HEK293 (cell line): ENCODE data around the gene NR1H2.
"Not testable (repeated sequence)": the region's sequence is repeated elsewhere in the genome, so short reads cannot be mapped to it uniquely, and the experiment has no call there.

Experiments used
- CTCF ChIA-PET: fragments of 350-600 bp; formaldehyde crosslinking; extraction: SDS; loops from one replicate; lab custom pipeline; 2021; ENCODE audit warnings: antibody characterized with exemption; lab: Yijun Ruan, JAX
- POLR2A ChIA-PET: fragments of 300-600 bp; formaldehyde crosslinking; extraction: SDS; loops from one replicate; lab custom pipeline; 2020; ENCODE audit warnings: antibody characterized with exemption, inconsistent platforms; lab: Yijun Ruan, JAX
- H3K27ac ChIP-seq: fragments of 200-500 bp; sonication (Bioruptor generic); 2 replicates; pipeline ENCODE4 v1.5.1; 2014; ENCODE audit warnings: low read depth, low read length, control low read depth, inconsistent platforms; ENCODE audit errors: extremely low read depth
- H3K36me3 ChIP-seq, 2 experiments: fragments of 200-500 bp in 1 of 2; sonication (Bioruptor generic) in 1 of 2; 1 replicate in 1 of 2; 2 replicates in 1 of 2; pipeline ENCODE4 v1.5.1; 2014 to 2017; ENCODE audit warnings: inconsistent platforms in 2 of 2, low read length in 2 of 2; ENCODE audit not compliant: control insufficient read depth in 2 of 2, insufficient read depth in 1 of 2
- H3K4me1 ChIP-seq: fragments of 200-500 bp; sonication (Bioruptor generic); 2 replicates; pipeline ENCODE4 v1.5.1; 2014; ENCODE audit warnings: mild to moderate bottlenecking, low read length, inconsistent platforms; ENCODE audit not compliant: control insufficient read depth, insufficient read depth
- H3K4me3 ChIP-seq: 2 replicates; pipeline ENCODE4 v1.5.1; 2011; ENCODE audit warnings: low read depth, mild to moderate bottlenecking, control low read depth, low read length, moderate library complexity
- H3K9me3 ChIP-seq: fragments of 200-500 bp; sonication (Bioruptor generic); 2 replicates; pipeline ENCODE4 v1.5.1; 2014; ENCODE audit warnings: low read depth, low read length, inconsistent platforms; ENCODE audit not compliant: control insufficient read depth, insufficient read depth
- BCL11B ChIP-seq: fragments of 450-650 bp; formaldehyde crosslinking; IDR thresholded peaks from 2 replicates; pipeline ENCODE4 v1.5.1; 2016; ENCODE audit warnings: low read depth, missing biosample characterization, missing genetic modification characterization
- EGR2 ChIP-seq: fragments of 450-650 bp; formaldehyde crosslinking; IDR thresholded peaks from 2 replicates; pipeline ENCODE4 v1.5.1; 2016; ENCODE audit warnings: low read depth, missing biosample characterization, missing genetic modification characterization
- GLI4 ChIP-seq: fragments of 450-650 bp; formaldehyde crosslinking; IDR thresholded peaks from 2 replicates; pipeline ENCODE4 v1.5.1; 2016; ENCODE audit warnings: missing biosample characterization, missing genetic modification characterization
- INSM2 ChIP-seq: fragments of 450-650 bp; formaldehyde crosslinking; IDR thresholded peaks from 2 replicates; pipeline ENCODE4 v1.5.1; 2016; ENCODE audit warnings: missing biosample characterization, missing genetic modification characterization
- PRDM1 ChIP-seq: fragments of 450-650 bp; formaldehyde crosslinking; IDR thresholded peaks from 2 replicates; pipeline ENCODE4; 2016; ENCODE audit warnings: missing biosample characterization, missing genetic modification characterization
- YY2 ChIP-seq: fragments of 450-650 bp; formaldehyde crosslinking; IDR thresholded peaks from 2 replicates; pipeline ENCODE4 v1.5.1; 2016; ENCODE audit warnings: missing biosample characterization, missing genetic modification characterization
- ZBTB17 ChIP-seq: fragments of 450-650 bp; formaldehyde crosslinking; IDR thresholded peaks from 2 replicates; pipeline ENCODE4 v1.5.1; 2016; ENCODE audit warnings: missing biosample characterization, missing genetic modification characterization
- ZBTB26 ChIP-seq: fragments of 450-650 bp; formaldehyde crosslinking; optimal IDR thresholded peaks from 2 replicates; pipeline ENCODE3; 2016; ENCODE audit warnings: missing biosample characterization, mild to moderate bottlenecking, missing genetic modification characterization
- ZEB2 ChIP-seq: fragments of 450-650 bp; formaldehyde crosslinking; IDR thresholded peaks from 2 replicates; pipeline ENCODE4 v1.5.1; 2016; ENCODE audit warnings: missing biosample characterization, missing genetic modification characterization
- ZFHX2 ChIP-seq: fragments of 450-650 bp; formaldehyde crosslinking; conservative IDR thresholded peaks from 2 replicates; pipeline ENCODE4 v1.5.1; 2016; ENCODE audit warnings: missing biosample characterization, missing genetic modification characterization
- ZFP69B ChIP-seq: fragments of 450-650 bp; formaldehyde crosslinking; IDR thresholded peaks from 2 replicates; pipeline ENCODE4 v1.5.1; 2016; ENCODE audit warnings: missing biosample characterization, missing genetic modification characterization
- ZNF121 ChIP-seq: fragments of 450-650 bp; formaldehyde crosslinking; IDR thresholded peaks from 2 replicates; pipeline ENCODE4 v1.5.1; 2016; ENCODE audit warnings: missing biosample characterization, missing genetic modification characterization
- ZNF24 ChIP-seq: fragments of 450-650 bp; formaldehyde crosslinking; IDR thresholded peaks from 2 replicates; pipeline ENCODE4 v1.5.1; 2016; ENCODE audit warnings: missing biosample characterization, missing genetic modification characterization
- ZNF311 ChIP-seq: fragments of 450-650 bp; formaldehyde crosslinking; IDR thresholded peaks from 2 replicates; pipeline ENCODE4 v1.5.1; 2017; ENCODE audit warnings: missing biosample characterization, missing genetic modification characterization, borderline replicate concordance
- ZNF514 ChIP-seq: fragments of 450-650 bp; formaldehyde crosslinking; IDR thresholded peaks from 2 replicates; pipeline ENCODE4 v1.5.1; 2016; ENCODE audit warnings: missing biosample characterization, missing genetic modification characterization
- ZNF600 ChIP-seq: fragments of 450-650 bp; formaldehyde crosslinking; IDR thresholded peaks from 2 replicates; pipeline ENCODE4 v1.5.1; 2016; ENCODE audit warnings: missing biosample characterization, missing genetic modification characterization
- TF ChIP-seq, protein P1 (sequence below): fragments of 450-650 bp; formaldehyde crosslinking; IDR thresholded peaks from 2 replicates; pipeline ENCODE4 v1.5.1; 2016; ENCODE audit warnings: missing biosample characterization, missing genetic modification characterization
- TF ChIP-seq, protein P2 (sequence below): fragments of 450-650 bp; formaldehyde crosslinking; IDR thresholded peaks from 2 replicates; pipeline ENCODE4 v1.5.1; 2017; ENCODE audit warnings: missing biosample characterization, mild to moderate bottlenecking, missing genetic modification characterization, moderate library complexity
- TF ChIP-seq, protein P3 (sequence below): fragments of 450-650 bp; formaldehyde crosslinking; IDR thresholded peaks from 2 replicates; pipeline ENCODE4 v1.5.1; 2016; ENCODE audit warnings: missing biosample characterization, missing genetic modification characterization, low read depth
- TF ChIP-seq, protein P4 (sequence below): fragments of 450-650 bp; formaldehyde crosslinking; IDR thresholded peaks from 2 replicates; pipeline ENCODE4 v1.5.1; 2016; ENCODE audit warnings: missing biosample characterization, missing genetic modification characterization
- TF ChIP-seq, protein P5 (sequence below): fragments of 450-650 bp; formaldehyde crosslinking; IDR thresholded peaks from 2 replicates; pipeline ENCODE4 v1.5.1; 2016; ENCODE audit warnings: missing biosample characterization, missing genetic modification characterization

NR1H2 gene

GRCh38 chr19:50329926-50330294 is 46.3 kb upstream of the NR1H2 start:
- H3K4me1 ChIP-seq = peaks cover 16% of the 10 kb centered on the region
- POLR2A ChIA-PET = interaction anchor here (0.5 to 2.7 kb wide), 7 partner anchors 14 to 334 kb away, joined by 3 to 9 read pairs (median 7); partner anchors contain the start of genes MYH14 and POLD1
- H3K4me3 ChIP-seq, H3K36me3 ChIP-seq, H3K9me3 ChIP-seq: not testable (repeated sequence)
- 0 out of 2 replicates have a peak, but pooled peaks have one; percentile 9 for TF ChIP-seq ZNF600 (tag by site-specific recombination)
- TF ChIP-seq PRDM1 (tag by site-specific recombination) = 0 out of 2 replicates have a peak, but pooled peaks have one; percentile 17
- TF ChIP-seq, protein P1, sequence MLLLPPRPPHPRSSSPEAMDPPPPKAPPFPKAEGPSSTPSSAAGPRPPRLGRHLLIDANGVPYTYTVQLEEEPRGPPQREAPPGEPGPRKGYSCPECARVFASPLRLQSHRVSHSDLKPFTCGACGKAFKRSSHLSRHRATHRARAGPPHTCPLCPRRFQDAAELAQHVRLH (tag by site-specific recombination) = peak; percentile 53
- peak; percentile 36; the same call in 1 of the 2 replicates for TF ChIP-seq YY2 (tag by site-specific recombination)
- peak; percentile 8 for TF ChIP-seq ZBTB26 (tag by site-specific recombination)
- TF ChIP-seq ZNF121 = 0 out of 2 replicates have a peak, but pooled peaks have one; percentile 61
- 0 out of 2 replicates have a peak, but pooled peaks have one; percentile 8 for TF ChIP-seq ZNF514 (tag by site-specific recombination)
- TF ChIP-seq, protein P2, sequence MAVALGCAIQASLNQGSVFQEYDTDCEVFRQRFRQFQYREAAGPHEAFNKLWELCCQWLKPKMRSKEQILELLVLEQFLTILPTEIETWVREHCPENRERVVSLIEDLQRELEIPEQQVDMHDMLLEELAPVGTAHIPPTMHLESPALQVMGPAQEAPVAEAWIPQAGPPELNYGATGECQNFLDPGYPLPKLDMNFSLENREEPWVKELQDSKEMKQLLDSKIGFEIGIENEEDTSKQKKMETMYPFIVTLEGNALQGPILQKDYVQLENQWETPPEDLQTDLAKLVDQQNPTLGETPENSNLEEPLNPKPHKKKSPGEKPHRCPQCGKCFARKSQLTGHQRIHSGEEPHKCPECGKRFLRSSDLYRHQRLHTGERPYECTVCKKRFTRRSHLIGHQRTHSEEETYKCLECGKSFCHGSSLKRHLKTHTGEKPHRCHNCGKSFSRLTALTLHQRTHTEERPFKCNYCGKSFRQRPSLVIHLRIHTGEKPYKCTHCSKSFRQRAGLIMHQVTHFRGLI (tag by site-specific recombination) = peak; percentile 87
- TF ChIP-seq BCL11B = peak; percentile 40; the same call in 1 of the 2 replicates
- TF ChIP-seq, protein P3, sequence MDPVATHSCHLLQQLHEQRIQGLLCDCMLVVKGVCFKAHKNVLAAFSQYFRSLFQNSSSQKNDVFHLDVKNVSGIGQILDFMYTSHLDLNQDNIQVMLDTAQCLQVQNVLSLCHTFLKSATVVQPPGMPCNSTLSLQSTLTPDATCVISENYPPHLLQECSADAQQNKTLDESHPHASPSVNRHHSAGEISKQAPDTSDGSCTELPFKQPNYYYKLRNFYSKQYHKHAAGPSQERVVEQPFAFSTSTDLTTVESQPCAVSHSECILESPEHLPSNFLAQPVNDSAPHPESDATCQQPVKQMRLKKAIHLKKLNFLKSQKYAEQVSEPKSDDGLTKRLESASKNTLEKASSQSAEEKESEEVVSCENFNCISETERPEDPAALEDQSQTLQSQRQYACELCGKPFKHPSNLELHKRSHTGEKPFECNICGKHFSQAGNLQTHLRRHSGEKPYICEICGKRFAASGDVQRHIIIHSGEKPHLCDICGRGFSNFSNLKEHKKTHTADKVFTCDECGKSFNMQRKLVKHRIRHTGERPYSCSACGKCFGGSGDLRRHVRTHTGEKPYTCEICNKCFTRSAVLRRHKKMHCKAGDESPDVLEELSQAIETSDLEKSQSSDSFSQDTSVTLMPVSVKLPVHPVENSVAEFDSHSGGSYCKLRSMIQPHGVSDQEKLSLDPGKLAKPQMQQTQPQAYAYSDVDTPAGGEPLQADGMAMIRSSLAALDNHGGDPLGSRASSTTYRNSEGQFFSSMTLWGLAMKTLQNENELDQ (tag by site-specific recombination) = peak; percentile 93
- TF ChIP-seq ZFHX2 = peak; percentile 43; the same call in 1 of the 2 replicates
- 0 out of 2 replicates have a peak, but pooled peaks have one; percentile 6 for TF ChIP-seq ZFP69B (tag by site-specific recombination)
- peak; percentile 28; the same call in 1 of the 2 replicates for TF ChIP-seq EGR2
- TF ChIP-seq ZNF24 = 0 out of 2 replicates have a peak, but pooled peaks have one; percentile 8
- 0 out of 2 replicates have a peak, but pooled peaks have one; percentile 7 for TF ChIP-seq ZBTB17 (tag by site-specific recombination)
- TF ChIP-seq GLI4 (tag by site-specific recombination) = 0 out of 2 replicates have a peak, but pooled peaks have one; percentile 39
- CTCF ChIA-PET = interaction anchor here (1.1 to 1.7 kb wide), 2 partner anchors 12 to 163 kb away, joined by 4 to 5 read pairs; no protein-coding TSS in a partner anchor
- H3K27ac ChIP-seq = peak overlapping the region; percentile 66; the same call in 1 of the 2 replicates

DNA sequence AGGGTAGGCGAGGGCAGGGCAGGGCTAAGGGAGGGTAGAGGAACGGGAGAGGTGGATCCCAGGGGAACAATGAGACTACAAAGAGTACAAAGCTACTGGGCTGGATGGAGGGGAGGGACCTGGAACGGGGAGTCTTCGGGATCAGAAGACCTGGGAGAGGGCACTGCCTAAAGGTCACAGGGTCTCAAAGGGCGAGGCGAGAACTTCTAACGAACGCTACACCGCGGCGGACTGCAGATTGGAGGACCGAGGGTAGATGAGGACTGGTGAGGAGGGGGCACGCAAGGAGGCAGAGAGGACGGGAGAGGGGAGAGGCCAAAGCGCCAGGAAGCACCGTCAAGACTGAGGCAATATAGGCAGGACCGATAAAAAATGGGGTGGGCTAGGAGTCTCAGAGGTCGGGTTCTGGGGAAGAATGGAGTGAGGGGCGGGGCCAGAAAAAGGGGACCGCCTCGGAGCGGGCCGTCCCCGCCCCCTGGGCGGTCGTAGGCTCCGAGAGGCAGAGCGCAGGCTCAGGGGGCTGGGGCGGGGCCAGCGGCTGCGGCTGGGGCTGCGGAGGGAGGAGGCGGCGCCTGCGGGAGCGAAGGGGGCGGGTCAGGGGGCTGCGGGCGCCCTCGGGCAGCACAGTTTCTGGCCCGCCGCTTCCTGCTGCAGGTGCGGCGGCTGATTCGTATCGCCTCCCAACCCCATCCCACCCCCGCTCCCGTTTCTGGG is 45.7 kb upstream of the NR1H2 start:
- Histone ChIP-seq H3K36me3 (no peaks in the 10 kb centered on the region), H3K4me1 (peaks cover 16% of the 10 kb centered on the region), H3K9me3 (no peaks in the 10 kb centered on the region), H3K27ac (no peak overlapping the region), H3K4me3 (peak overlapping the region; percentile 10)
- POLR2A ChIA-PET = interaction anchor here (2.7 kb wide), 1 partner anchor 15 kb away, joined by 9 read pairs; no protein-coding TSS in a partner anchor
- CTCF ChIA-PET = no interaction called here
- TF ChIP-seq INSM2 (tag by site-specific recombination) = no peak
- TF ChIP-seq ZNF311 (tag by site-specific recombination) = 0 out of 2 replicates have a peak, but pooled peaks have one; percentile 19
- TF ChIP-seq ZEB2 (tag by site-specific recombination) = no peak
- TF ChIP-seq, protein P4, sequence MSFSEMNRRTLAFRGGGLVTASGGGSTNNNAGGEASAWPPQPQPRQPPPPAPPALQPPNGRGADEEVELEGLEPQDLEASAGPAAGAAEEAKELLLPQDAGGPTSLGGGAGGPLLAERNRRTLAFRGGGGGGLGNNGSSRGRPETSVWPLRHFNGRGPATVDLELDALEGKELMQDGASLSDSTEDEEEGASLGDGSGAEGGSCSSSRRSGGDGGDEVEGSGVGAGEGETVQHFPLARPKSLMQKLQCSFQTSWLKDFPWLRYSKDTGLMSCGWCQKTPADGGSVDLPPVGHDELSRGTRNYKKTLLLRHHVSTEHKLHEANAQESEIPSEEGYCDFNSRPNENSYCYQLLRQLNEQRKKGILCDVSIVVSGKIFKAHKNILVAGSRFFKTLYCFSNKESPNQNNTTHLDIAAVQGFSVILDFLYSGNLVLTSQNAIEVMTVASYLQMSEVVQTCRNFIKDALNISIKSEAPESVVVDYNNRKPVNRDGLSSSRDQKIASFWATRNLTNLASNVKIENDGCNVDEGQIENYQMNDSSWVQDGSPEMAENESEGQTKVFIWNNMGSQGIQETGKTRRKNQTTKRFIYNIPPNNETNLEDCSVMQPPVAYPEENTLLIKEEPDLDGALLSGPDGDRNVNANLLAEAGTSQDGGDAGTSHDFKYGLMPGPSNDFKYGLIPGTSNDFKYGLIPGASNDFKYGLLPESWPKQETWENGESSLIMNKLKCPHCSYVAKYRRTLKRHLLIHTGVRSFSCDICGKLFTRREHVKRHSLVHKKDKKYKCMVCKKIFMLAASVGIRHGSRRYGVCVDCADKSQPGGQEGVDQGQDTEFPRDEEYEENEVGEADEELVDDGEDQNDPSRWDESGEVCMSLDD (tag by site-specific recombination) = 0 out of 2 replicates have a peak, but pooled peaks have one; percentile 21
- TF ChIP-seq, protein P5, sequence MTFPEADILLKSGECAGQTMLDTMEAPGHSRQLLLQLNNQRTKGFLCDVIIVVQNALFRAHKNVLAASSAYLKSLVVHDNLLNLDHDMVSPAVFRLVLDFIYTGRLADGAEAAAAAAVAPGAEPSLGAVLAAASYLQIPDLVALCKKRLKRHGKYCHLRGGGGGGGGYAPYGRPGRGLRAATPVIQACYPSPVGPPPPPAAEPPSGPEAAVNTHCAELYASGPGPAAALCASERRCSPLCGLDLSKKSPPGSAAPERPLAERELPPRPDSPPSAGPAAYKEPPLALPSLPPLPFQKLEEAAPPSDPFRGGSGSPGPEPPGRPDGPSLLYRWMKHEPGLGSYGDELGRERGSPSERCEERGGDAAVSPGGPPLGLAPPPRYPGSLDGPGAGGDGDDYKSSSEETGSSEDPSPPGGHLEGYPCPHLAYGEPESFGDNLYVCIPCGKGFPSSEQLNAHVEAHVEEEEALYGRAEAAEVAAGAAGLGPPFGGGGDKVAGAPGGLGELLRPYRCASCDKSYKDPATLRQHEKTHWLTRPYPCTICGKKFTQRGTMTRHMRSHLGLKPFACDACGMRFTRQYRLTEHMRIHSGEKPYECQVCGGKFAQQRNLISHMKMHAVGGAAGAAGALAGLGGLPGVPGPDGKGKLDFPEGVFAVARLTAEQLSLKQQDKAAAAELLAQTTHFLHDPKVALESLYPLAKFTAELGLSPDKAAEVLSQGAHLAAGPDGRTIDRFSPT (tag by site-specific recombination) = peak; percentile 39; the same call in 1 of the 2 replicates
